B cell (primary cell): ENCODE data around the gene ADGRD1. TPM values are rescaled to one million over a fixed set of nuclear protein-coding genes. Genes with fewer than 3 reads are reported as not detected.

Experiments
- ATAC-seq: fragments of 200-7000 bp; cut with Tn5 transposase; one replicate; pipeline ENCODE4 v1.10.0; 2021; ENCODE audit warnings: low read depth, mild to moderate bottlenecking, moderate number of reproducible peaks, moderate library complexity
- CTCF ChIA-PET: fragments of 350-600 bp; sonication (Branson Sonifier 250); formaldehyde crosslinking; loops from one replicate; lab custom pipeline; 2021; ENCODE audit warnings: antibody characterized with exemption, inconsistent platforms; lab: Charles Lee
- POLR2A ChIA-PET: fragments of 350-600 bp; sonication (Branson Sonifier 250); formaldehyde crosslinking; loops from one replicate; lab custom pipeline; 2021; ENCODE audit warnings: antibody characterized with exemption; lab: Charles Lee
- DNase-seq: peaks from one replicate; pipeline ENCODE4 v3.0.0; 2013
- H2AFZ ChIP-seq: 2 replicates; pipeline ENCODE4 v1.6.1; 2012; ENCODE audit warnings: mild to moderate bottlenecking, low read depth, low read length; ENCODE audit not compliant: insufficient read depth, poor library complexity, severe bottlenecking
- H3K27ac ChIP-seq, 2 donors: 1 replicate in 1 of 2; 2 replicates in 1 of 2; pipeline ENCODE4 v1.5.1; 2012 to 2013; ENCODE audit warnings: low read length in 2 of 2, mild to moderate bottlenecking in 2 of 2, moderate library complexity in 1 of 2
- H3K27me3 ChIP-seq, 4 experiments: fragments of 200-600 bp in 1 of 4; sonication (generic) in 1 of 4; replicated peaks in 1 of 4; 1 replicate in 2 of 4; 2 replicates in 2 of 4; pipeline versions ENCODE4 v1.6.1 to v1.7.0; 2013 to 2016; ENCODE audit warnings: low read length in 3 of 4, mild to moderate bottlenecking in 2 of 4, mixed read lengths in 1 of 4, moderate library complexity in 1 of 4; ENCODE audit not compliant: insufficient read depth in 4 of 4, control insufficient read depth in 3 of 4; ENCODE audit errors: control extremely low read depth in 1 of 4
- H3K36me3 ChIP-seq, 2 experiments: replicated peaks in 1 of 2; 1 replicate in 1 of 2; 2 replicates in 1 of 2; pipeline versions ENCODE4 v1.6.1 to v1.7.1; 2013; ENCODE audit warnings: low read length in 1 of 2; ENCODE audit not compliant: insufficient read depth in 2 of 2, control insufficient read depth in 1 of 2; ENCODE audit errors: control extremely low read depth in 1 of 2, extremely low read depth in 1 of 2
- H3K4me1 ChIP-seq, 2 donors: fragments of 200-600 bp in 1 of 2; sonication (generic) in 1 of 2; 1 replicate in 1 of 2; 2 replicates in 1 of 2; pipeline versions ENCODE4 v1.5.1 to v1.6.1; 2013 to 2017; ENCODE audit warnings: low read length in 2 of 2; ENCODE audit not compliant: control insufficient read depth in 2 of 2, insufficient read depth in 2 of 2
- H3K4me2 ChIP-seq: replicated peaks from 2 replicates; pipeline ENCODE3; 2012; ENCODE audit warnings: mild to moderate bottlenecking, low read depth, low read length; ENCODE audit not compliant: poor library complexity, severe bottlenecking
- H3K4me3 ChIP-seq, 5 experiments: fragments of 200-600 bp in 1 of 5; sonication (generic) in 1 of 5; 1 replicate in 3 of 5; 2 replicates in 2 of 5; pipeline versions ENCODE4 v1.5.1 to v1.7.0; 2011 to 2016; ENCODE audit warnings: low read length in 4 of 5, mild to moderate bottlenecking in 4 of 5, low read depth in 2 of 5, control low read depth in 1 of 5, moderate library complexity in 1 of 5; ENCODE audit not compliant: insufficient read depth in 1 of 5; ENCODE audit errors: control extremely low read depth in 1 of 5, extremely low read depth in 1 of 5
- H3K79me2 ChIP-seq: fragments of 200-600 bp; sonication (generic); one replicate; pipeline ENCODE4 v1.6.0; 2016; ENCODE audit warnings: low read length; ENCODE audit not compliant: control insufficient read depth, insufficient read depth
- H3K9ac ChIP-seq: fragments of 200-600 bp; sonication (generic); 2 replicates; pipeline ENCODE4 v1.6.1; 2017; ENCODE audit warnings: mild to moderate bottlenecking, low read length, moderate library complexity
- H3K9me3 ChIP-seq, 3 donors: one replicate each; pipeline versions ENCODE4 v1.6.1 to v1.7.1; 2013; ENCODE audit warnings: low read length in 2 of 3; ENCODE audit not compliant: control insufficient read depth in 2 of 3, insufficient read depth in 1 of 3; ENCODE audit errors: control extremely low read depth in 1 of 3
- H4K20me1 ChIP-seq: 2 replicates; pipeline ENCODE4 v1.6.0; 2012; ENCODE audit warnings: mild to moderate bottlenecking, low read length; ENCODE audit not compliant: insufficient read depth, control insufficient read depth, poor library complexity, severe bottlenecking
- H3K27ac Mint-ChIP-seq: one replicate; pipeline ENCODE4 v1.8.0; 2021; ENCODE audit warnings: mixed read lengths
- H3K27me3 Mint-ChIP-seq: one replicate; pipeline ENCODE4 v1.8.0; 2021; ENCODE audit warnings: mixed read lengths
- H3K4me1 Mint-ChIP-seq: one replicate; pipeline ENCODE4 v1.8.0; 2021; ENCODE audit warnings: mixed read lengths
- H3K4me3 Mint-ChIP-seq: one replicate; pipeline ENCODE4 v1.8.0; 2021; ENCODE audit warnings: mixed read lengths
- H3K9me3 Mint-ChIP-seq: one replicate; pipeline ENCODE4 v1.8.0; 2022; ENCODE audit warnings: mixed read lengths; ENCODE audit not compliant: insufficient read depth
- EZH2 ChIP-seq: IDR thresholded peaks from 2 replicates; pipeline ENCODE4 v1.6.1; 2012; ENCODE audit warnings: borderline replicate concordance, low read depth, mild to moderate bottlenecking, moderate library complexity, low read length; ENCODE audit not compliant: insufficient read depth, poor library complexity, severe bottlenecking
- WGBS: methylation state at CpG from one replicate; pipeline ENCODE4 v1.1.5; 2013; ENCODE audit warnings: missing lambda C conversion rate; ENCODE audit not compliant: insufficient coverage; 5-methylcytosine and 5-hydroxymethylcytosine counted together
- intact Hi-C: fragments of 100-400 bp; cut with micrococcal nuclease; formaldehyde crosslinking; loops from one replicate; pipeline ENCODE4 v1.10.0; 2022
- polyA plus RNA-seq: library from polyadenylated mRNA; depleted of rRNA; stranded (reverse); fragments of >200 nt; gene quantifications from 2 replicates; pipeline ENCODE4 v1.2.3, GENCODE V29; 2012
- total RNA-seq, 2 donors: library from RNA; stranded (reverse); fragments of 120-200 nt in 1 of 2; gene quantifications; 1 replicate in 1 of 2; 2 replicates in 1 of 2; pipeline versions ENCODE4 v1.2.3 to v1.2.4, GENCODE V29; 2013 to 2022
- TF ChIP-seq, protein P1 (sequence below): fragments of 200-600 bp; IDR thresholded peaks from one replicate; pipeline ENCODE4 v1.8.0; 2022; ENCODE audit warnings: antibody characterized with exemption, mild to moderate bottlenecking

ADGRD1 gene
- total and polyA plus RNA-seq, 2 donors (not counting 1 experiment from before 2014, with no cell fraction given) = 1.1 to 2.2 TPM

DNA sequence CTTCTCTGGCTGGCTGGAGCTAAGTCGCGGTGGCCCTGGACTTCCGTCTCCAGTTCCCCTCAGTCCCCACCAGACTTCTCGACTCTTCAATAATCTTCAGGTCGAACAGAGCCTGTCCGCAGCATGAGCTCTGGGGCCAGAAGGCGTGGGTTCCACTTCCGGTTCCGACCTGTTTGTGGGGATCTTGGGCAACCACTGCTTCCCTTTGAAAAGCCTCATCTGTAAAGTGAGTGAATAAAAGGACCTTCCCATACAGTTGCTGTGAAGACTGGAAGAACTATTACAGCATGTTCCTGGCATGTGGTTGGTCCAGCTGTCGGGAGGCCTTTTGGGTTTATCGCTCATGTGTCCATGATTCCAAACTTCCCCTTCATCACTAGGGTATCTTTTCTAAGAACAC lies 19.4 kb downstream of the ADGRD1 start:
- Histone ChIP-seq H3K4me2 (no peak overlapping the region), H3K27ac (no peak overlapping the region), H3K9me3 (no peaks in the 10 kb centered on the region), H2AFZ (no peak overlapping the region), H4K20me1 (no peaks in the 10 kb centered on the region), H3K36me3 (no peaks in the 10 kb centered on the region), H3K27me3 (no peaks in the 10 kb centered on the region), H3K4me1 (peaks cover 10 to 13% of the 10 kb centered on the region in 2 donors), H3K79me2 (no peaks in the 10 kb centered on the region), H3K9ac (no peak overlapping the region), H3K4me3 (no peak overlapping the region)
- DNase-seq (no peak), ATAC-seq (no peak)
- ChIA-PET CTCF (no interaction called here), POLR2A (no interaction called here)
- no peak overlapping the region for H3K27ac Mint-ChIP-seq
- 92% methylated on average over 9 of the region's 11 CpGs for WGBS
- H3K4me1 Mint-ChIP-seq = peaks cover 26% of the 10 kb centered on the region
- H3K4me3 Mint-ChIP-seq = no peak overlapping the region
- H3K27me3 Mint-ChIP-seq = peaks cover 14% of the 10 kb centered on the region
- intact Hi-C loops = no loop called here
- no peaks in the 10 kb centered on the region for H3K9me3 Mint-ChIP-seq
- no peak for TF ChIP-seq EZH2
- TF ChIP-seq, protein P1, sequence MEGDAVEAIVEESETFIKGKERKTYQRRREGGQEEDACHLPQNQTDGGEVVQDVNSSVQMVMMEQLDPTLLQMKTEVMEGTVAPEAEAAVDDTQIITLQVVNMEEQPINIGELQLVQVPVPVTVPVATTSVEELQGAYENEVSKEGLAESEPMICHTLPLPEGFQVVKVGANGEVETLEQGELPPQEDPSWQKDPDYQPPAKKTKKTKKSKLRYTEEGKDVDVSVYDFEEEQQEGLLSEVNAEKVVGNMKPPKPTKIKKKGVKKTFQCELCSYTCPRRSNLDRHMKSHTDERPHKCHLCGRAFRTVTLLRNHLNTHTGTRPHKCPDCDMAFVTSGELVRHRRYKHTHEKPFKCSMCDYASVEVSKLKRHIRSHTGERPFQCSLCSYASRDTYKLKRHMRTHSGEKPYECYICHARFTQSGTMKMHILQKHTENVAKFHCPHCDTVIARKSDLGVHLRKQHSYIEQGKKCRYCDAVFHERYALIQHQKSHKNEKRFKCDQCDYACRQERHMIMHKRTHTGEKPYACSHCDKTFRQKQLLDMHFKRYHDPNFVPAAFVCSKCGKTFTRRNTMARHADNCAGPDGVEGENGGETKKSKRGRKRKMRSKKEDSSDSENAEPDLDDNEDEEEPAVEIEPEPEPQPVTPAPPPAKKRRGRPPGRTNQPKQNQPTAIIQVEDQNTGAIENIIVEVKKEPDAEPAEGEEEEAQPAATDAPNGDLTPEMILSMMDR = no peak

DNA sequence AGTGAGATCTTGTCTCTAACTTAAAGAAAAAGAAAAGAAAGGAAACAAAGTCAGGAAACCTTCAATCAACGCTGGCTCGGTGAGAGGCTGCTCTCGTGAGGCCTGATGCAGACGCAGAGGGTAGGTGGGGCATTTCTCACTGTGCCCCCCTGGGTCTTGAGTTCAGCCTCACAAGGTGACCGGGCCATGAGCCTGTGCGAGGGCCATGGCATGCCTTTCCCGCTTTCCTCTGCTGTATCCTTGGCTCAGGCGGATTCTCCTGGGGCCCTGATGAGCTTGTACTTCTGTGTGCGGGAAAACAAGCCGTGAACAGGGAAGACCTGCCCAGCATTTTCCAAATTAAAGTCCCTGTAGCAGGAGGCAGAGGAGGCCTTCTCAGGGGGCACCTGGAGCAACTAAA lies 20.2 kb downstream of the ADGRD1 start:
- Histone ChIP-seq H3K27ac (no peak overlapping the region), H3K4me3 (no peak overlapping the region), H2AFZ (no peak overlapping the region), H3K9ac (no peak overlapping the region), H3K4me1 (peaks cover 12 to 16% of the 10 kb centered on the region in 2 donors), H3K4me2 (no peak overlapping the region), H3K9me3 (peaks cover 0 to under 1% (median 0%) of the 10 kb centered on the region in 3 donors), H3K27me3 (no peaks in the 10 kb centered on the region), H3K36me3 (no peaks in the 10 kb centered on the region), H4K20me1 (no peaks in the 10 kb centered on the region), H3K79me2 (no peaks in the 10 kb centered on the region)
- ATAC-seq = no peak
- ChIA-PET CTCF (no interaction called here), POLR2A (no interaction called here)
- 96% methylated on average over 10 of the region's 10 CpGs for WGBS
- Mint-ChIP-seq H3K27me3 (peaks cover 12% of the 10 kb centered on the region), H3K27ac (no peak overlapping the region), H3K4me3 (no peak overlapping the region), H3K4me1 (peaks cover 27% of the 10 kb centered on the region), H3K9me3 (no peaks in the 10 kb centered on the region)
- TF ChIP-seq, protein P1 = no peak
- TF ChIP-seq EZH2 = no peak
- DNase-seq = no peak
- intact Hi-C loops = no loop called here
